Endothelial cell of umbilical vein (primary cell): ENCODE results near the gene DDB1. TPM values are rescaled to one million over a fixed set of nuclear protein-coding genes. Genes with fewer than 3 reads are reported as not detected.

Source experiments
- BruUV-seq: library from RNA; stranded (reverse); fragments of 400-500 nt; replicated peaks from 2 replicates; lab custom pipeline; 2021; lab: Mats Ljungman, UMichigan
- CTCF ChIA-PET: fragments of 300-600, 350-600 bp; sonication (Branson Sonifier 250); formaldehyde crosslinking; loops from one replicate; lab custom pipeline; 2021; ENCODE audit warnings: antibody characterized with exemption, inconsistent platforms; lab: Charles Lee
- POLR2A ChIA-PET: fragments of 300-600, 350-600 bp; sonication (Branson Sonifier 250); formaldehyde crosslinking; loops from one replicate; lab custom pipeline; 2021; ENCODE audit warnings: antibody characterized with exemption, inconsistent platforms; lab: Charles Lee
- DNase-seq: peaks from one replicate; pipeline ENCODE4 v3.0.0-alpha.2; 2011; ENCODE audit warnings: low read depth, low spot score
- FAIRE-seq: peaks from 2 replicates; lab custom pipeline; 2011; peaks lifted over from hg19 to GRCh38; lab: Jason Lieb, UNC
- H2AFZ ChIP-seq: 2 replicates; pipeline ENCODE4 v1.6.0; 2012; ENCODE audit warnings: low read depth, low read length, control low read depth, inconsistent platforms
- H3K27ac ChIP-seq: 2 replicates; pipeline ENCODE4 v1.5.1; 2011; ENCODE audit warnings: low read depth, mild to moderate bottlenecking, control low read depth, low read length, moderate library complexity; ENCODE audit not compliant: insufficient read depth
- H3K27me3 ChIP-seq, 2 experiments: 2 replicates each; pipeline versions ENCODE4 v1.6.0 to v1.6.1; 2011; ENCODE audit warnings: low read length in 2 of 2, mixed read lengths in 1 of 2; ENCODE audit not compliant: control insufficient read depth in 2 of 2, insufficient read depth in 2 of 2
- H3K36me3 ChIP-seq, 2 experiments: 2 replicates in 1 of 2; 3 replicates in 1 of 2; pipeline ENCODE4 v1.5.1; 2011; ENCODE audit warnings: low read length in 2 of 2, mild to moderate bottlenecking in 1 of 2, moderate library complexity in 1 of 2; ENCODE audit not compliant: control insufficient read depth in 2 of 2, insufficient read depth in 2 of 2; ENCODE audit errors: extremely low read depth in 1 of 2
- H3K4me1 ChIP-seq: 3 replicates; pipeline ENCODE4 v1.5.1; 2011; ENCODE audit warnings: mild to moderate bottlenecking, low read length; ENCODE audit not compliant: control insufficient read depth, insufficient read depth; ENCODE audit errors: extremely low read depth
- H3K4me2 ChIP-seq: 2 replicates; pipeline ENCODE4 v1.6.1; 2011; ENCODE audit warnings: low read length, control low read depth, mixed read lengths; ENCODE audit not compliant: insufficient read depth
- H3K4me3 ChIP-seq, 3 experiments: fragments of 200-600 bp in 1 of 3; sonication (generic), shearing (Covaris generic) in 1 of 3; replicated peaks in 1 of 3; 2 replicates each; pipeline ENCODE4 v1.5.1; 2011 to 2016; ENCODE audit warnings: control low read depth in 3 of 3, low read length in 3 of 3, mild to moderate bottlenecking in 2 of 3, inconsistent platforms in 1 of 3, low read depth in 1 of 3, moderate library complexity in 1 of 3; ENCODE audit not compliant: insufficient read depth in 1 of 3
- H3K79me2 ChIP-seq: 2 replicates; pipeline ENCODE4 v1.6.0; 2012; ENCODE audit warnings: low read length, inconsistent platforms; ENCODE audit not compliant: control insufficient read depth, insufficient read depth
- H3K9ac ChIP-seq: replicated peaks from 2 replicates; pipeline ENCODE3; 2011; ENCODE audit warnings: low read length, control low read depth; ENCODE audit not compliant: insufficient read depth; ENCODE audit errors: extremely low read depth
- H3K9me1 ChIP-seq: replicated peaks from 3 replicates; pipeline ENCODE4 v1.6.0; 2011; ENCODE audit warnings: mild to moderate bottlenecking, low read length; ENCODE audit not compliant: control insufficient read depth, insufficient read depth; ENCODE audit errors: extremely low read depth
- H3K9me3 ChIP-seq: replicated peaks from 2 replicates; pipeline ENCODE4 v1.5.1; 2012; ENCODE audit warnings: low read length, inconsistent platforms; ENCODE audit not compliant: control insufficient read depth, insufficient read depth
- H4K20me1 ChIP-seq: replicated peaks from 2 replicates; pipeline ENCODE3; 2011; ENCODE audit warnings: mild to moderate bottlenecking, low read length; ENCODE audit not compliant: control insufficient read depth, insufficient read depth; ENCODE audit errors: extremely low read depth
- CTCF ChIP-seq, 2 donors: IDR thresholded peaks; 1 replicate in 1 of 2; 2 replicates in 1 of 2; pipeline ENCODE4 v1.5.1; 2011; ENCODE audit warnings: low read length in 2 of 2, mild to moderate bottlenecking in 2 of 2, moderate library complexity in 2 of 2, control low read depth in 1 of 2, inconsistent platforms in 1 of 2, low read depth in 1 of 2; ENCODE audit not compliant: insufficient read depth in 1 of 2; ENCODE audit errors: extremely low read depth in 1 of 2
- EZH2 ChIP-seq: IDR thresholded peaks from 2 replicates; pipeline ENCODE4 v1.6.1; 2012; ENCODE audit warnings: borderline replicate concordance, low read depth, mild to moderate bottlenecking, moderate library complexity, low read length, inconsistent platforms; ENCODE audit not compliant: severe bottlenecking
- FOS ChIP-seq: IDR thresholded peaks from 2 replicates; pipeline ENCODE4 v1.6.1; 2011; ENCODE audit warnings: mild to moderate bottlenecking, low read length, moderate library complexity, borderline replicate concordance; ENCODE audit not compliant: insufficient read depth
- GATA2 ChIP-seq: IDR thresholded peaks from 2 replicates; pipeline ENCODE4 v1.7.0; 2011; ENCODE audit warnings: low read depth, mild to moderate bottlenecking, moderate library complexity, mixed read lengths, low read length; ENCODE audit not compliant: insufficient read length, insufficient read depth
- JUN ChIP-seq: IDR thresholded peaks from 2 replicates; pipeline ENCODE4 v1.6.1; 2011; ENCODE audit warnings: borderline replicate concordance, low read depth; ENCODE audit not compliant: insufficient read length, insufficient read depth
- MAX ChIP-seq: IDR thresholded peaks from 2 replicates; pipeline ENCODE4 v1.6.1; 2011; ENCODE audit not compliant: insufficient read depth, insufficient read length
- MYC ChIP-seq: IDR thresholded peaks from one replicate; pipeline ENCODE4 v1.6.1; 2011; ENCODE audit warnings: mild to moderate bottlenecking, low read depth, low read length
- POLR2A ChIP-seq: IDR thresholded peaks from 2 replicates; pipeline ENCODE4 v1.6.1; 2012; ENCODE audit warnings: low read depth, mild to moderate bottlenecking, control low read depth, low read length
- POLR2AphosphoS5 ChIP-seq: IDR thresholded peaks from 2 replicates; pipeline ENCODE4 v1.6.1; 2012; ENCODE audit warnings: low read depth, mild to moderate bottlenecking, control low read depth, low read length, moderate library complexity; ENCODE audit not compliant: insufficient read depth
- dilution Hi-C: fragments of 300-500 bp; cut with MboI; formaldehyde crosslinking; loops from one replicate; pipeline ENCODE4 v1.15.0; 2019; ENCODE audit warnings: low sequenced_read_pairs; ENCODE audit not compliant: extremely low pct_ligation_motif_present
- intact Hi-C: fragments of 100-400 bp; cut with micrococcal nuclease; formaldehyde crosslinking; loops from one replicate; pipeline ENCODE4 v1.10.0; 2022
- polyA plus RNA-seq, 4 experiments: library from polyadenylated mRNA; depleted of rRNA in 3 of 4; stranded (reverse) in 3 of 4; unstranded in 1 of 4; fragments of >200 nt; gene quantifications; 2 replicates each; pipeline versions ENCODE4 v1.2.1 to v1.2.3, GENCODE V29; 2011 to 2012; ENCODE audit warnings: missing spikeins in 1 of 4
- total RNA-seq: library from RNA; stranded (reverse); gene quantifications from 2 replicates; pipeline ENCODE4 v1.2.3, GENCODE V29; 2021

The DDB1 gene
- total and polyA plus RNA-seq, 2 donors (not counting 3 experiments of a cell fraction or from before 2014, with no cell fraction given): 229 to 230 TPM

GRCh38 chr11:61353131-61354067 lies 20.5 kb upstream of the DDB1 start:
- Histone ChIP-seq H3K9me3 (no peaks in the 10 kb centered on the region), H3K9ac (no peak overlapping the region), H3K4me1 (peaks cover 4% of the 10 kb centered on the region), H3K36me3 (peaks cover 0 to 20% of the 10 kb centered on the region in 2 experiments), H3K4me3 (no peak overlapping the region), H3K27me3 (no peaks in the 10 kb centered on the region), H3K9me1 (no peaks in the 10 kb centered on the region), H2AFZ (no peak overlapping the region), H3K4me2 (no peak overlapping the region), H4K20me1 (no peaks in the 10 kb centered on the region), H3K79me2 (no peaks in the 10 kb centered on the region), H3K27ac (no peak overlapping the region)
- no TSS peak for BruUV-seq
- DNase-seq: no peak
- FAIRE-seq: no peak
- dilution Hi-C loops (no loop called here), intact Hi-C loops (no loop called here)
- TF ChIP-seq MAX: no peak
- TF ChIP-seq FOS: no peak
- no peak for TF ChIP-seq POLR2AphosphoS5
- no peak for TF ChIP-seq MYC
- TF ChIP-seq CTCF (IDR thresholded peaks at IDR 0.05; ENCODE audit: extremely low read depth in 1 of 2, insufficient read depth in 1 of 2, low read depth in 1 of 2, low read length in 2 of 2): no peak
- TF ChIP-seq JUN: no peak
- TF ChIP-seq EZH2: no peak
- TF ChIP-seq POLR2A: no peak
- no peak for TF ChIP-seq GATA2
- CTCF ChIA-PET: interaction anchor here (1.1 to 2.7 kb wide), 4 partner anchors 17 to 99 kb away, joined by 3 to 9 read pairs (median 4); partner anchors contain the start of gene TMEM216
- POLR2A ChIA-PET: no interaction called here
